Measurements from ENCODE around the gene RBM22.

The RBM22 gene

GRCh38 chr5:150671509-150672236 lies 29.2 kb downstream of the RBM22 start:
- Histone ChIP-seq H3K4me3 (ENCODE audit: low read length) (peak overlapping the region; percentile 77), H3K4me1 (ENCODE audit: insufficient read depth, low read length) (peaks cover 20% of the 10 kb centered on the region; the same call in 1 of the 2 replicates), H3K9ac (ENCODE audit: low read depth, low read length) (peak overlapping the region; percentile 93), H3K27me3 (ENCODE audit: insufficient read depth, low read length) (no peaks in the 10 kb centered on the region; the same call in 1 of the 2 replicates), H3K36me3 (ENCODE audit: insufficient read depth, low read depth, low read length) (peaks cover 11% of the 10 kb centered on the region; the same call in 1 of the 2 replicates), H3K27ac (ENCODE audit: low read length) (peak overlapping the region; percentile 79), H3K9me3 (ENCODE audit: insufficient read depth, low read depth, low read length) (no peaks in the 10 kb centered on the region)

- peak overlapping the region; percentile 93; the same call in 1 of the 2 replicates for H3K9ac ChIP-seq (ENCODE audit: low read depth, low read length)
- peaks cover 20% of the 10 kb centered on the region; the same call in 1 of the 2 replicates for H3K4me1 ChIP-seq (ENCODE audit: insufficient read depth, low read length)
- H3K27me3 ChIP-seq (ENCODE audit: insufficient read depth, low read length): no peaks in the 10 kb centered on the region; the same call in 1 of the 2 replicates
- H3K27ac ChIP-seq (ENCODE audit: low read length): no peak overlapping the region
- peak overlapping the region; percentile 77 for H3K4me3 ChIP-seq (ENCODE audit: low read length)
- H3K9me3 ChIP-seq (ENCODE audit: insufficient read depth, low read depth, low read length): no peaks in the 10 kb centered on the region
- H3K36me3 ChIP-seq (ENCODE audit: insufficient read depth, low read depth, low read length): peaks cover 9% of the 10 kb centered on the region; the same call in 1 of the 2 replicates
These were observed 29.9 kb downstream of the RBM22 start for GRCh38 chr5:150670948-150671310.

GRCh38 chr5:150670275-150670947 lies 30.5 kb downstream of the RBM22 start:
- Histone ChIP-seq H3K27ac (ENCODE audit: low read length) (no peak overlapping the region), H3K9me3 (ENCODE audit: insufficient read depth, low read depth, low read length) (no peaks in the 10 kb centered on the region), H3K27me3 (ENCODE audit: insufficient read depth, low read length) (no peaks in the 10 kb centered on the region; the same call in 1 of the 2 replicates), H3K4me3 (ENCODE audit: low read length) (peak overlapping the region; percentile 77; the same call in 1 of the 2 replicates), H3K36me3 (ENCODE audit: insufficient read depth, low read depth, low read length) (peaks cover 9% of the 10 kb centered on the region; the same call in 1 of the 2 replicates), H3K9ac (ENCODE audit: low read depth, low read length) (peak overlapping the region; percentile 93; the same call in 1 of the 2 replicates), H3K4me1 (ENCODE audit: insufficient read depth, low read length) (peaks cover 20% of the 10 kb centered on the region; the same call in 1 of the 2 replicates)

- H3K36me3 ChIP-seq (ENCODE audit: insufficient read depth, low read depth, low read length): peaks cover 9% of the 10 kb centered on the region; the same call in 1 of the 2 replicates
- H3K27ac ChIP-seq (ENCODE audit: low read length): no peak overlapping the region
- H3K4me3 ChIP-seq (ENCODE audit: low read length): no peak overlapping the region
- no peaks in the 10 kb centered on the region; the same call in 1 of the 2 replicates for H3K27me3 ChIP-seq (ENCODE audit: insufficient read depth, low read length)
- H3K9ac ChIP-seq (ENCODE audit: low read depth, low read length): no peak overlapping the region
- H3K4me1 ChIP-seq (ENCODE audit: insufficient read depth, low read length): peaks cover 3% of the 10 kb centered on the region; the same call in 1 of the 2 replicates
- H3K9me3 ChIP-seq (ENCODE audit: insufficient read depth, low read depth, low read length): no peaks in the 10 kb centered on the region
These were observed 35.8 kb downstream of the RBM22 start for GRCh38 chr5:150665044-150665443.

- Histone ChIP-seq H3K4me1 (ENCODE audit: insufficient read depth, low read length) (peaks cover 3% of the 10 kb centered on the region; the same call in 1 of the 2 replicates), H3K9ac (ENCODE audit: low read depth, low read length) (no peak overlapping the region), H3K27ac (ENCODE audit: low read length) (no peak overlapping the region), H3K27me3 (ENCODE audit: insufficient read depth, low read length) (no peaks in the 10 kb centered on the region; the same call in 1 of the 2 replicates), H3K9me3 (ENCODE audit: insufficient read depth, low read depth, low read length) (no peaks in the 10 kb centered on the region), H3K4me3 (ENCODE audit: low read length) (no peak overlapping the region), H3K36me3 (ENCODE audit: insufficient read depth, low read depth, low read length) (peaks cover 9% of the 10 kb centered on the region; the same call in 1 of the 2 replicates)
These were observed 36.9 kb downstream of the RBM22 start for GRCh38 chr5:150663936-150664335.

GRCh38 chr5:150662731-150663516 lies 37.9 kb downstream of the RBM22 start:
- H3K4me1 ChIP-seq (ENCODE audit: insufficient read depth, low read length): peaks cover 3% of the 10 kb centered on the region; the same call in 1 of the 2 replicates
- no peak overlapping the region for H3K27ac ChIP-seq (ENCODE audit: low read length)
- H3K36me3 ChIP-seq (ENCODE audit: insufficient read depth, low read depth, low read length): peaks cover 2% of the 10 kb centered on the region; the same call in 1 of the 2 replicates
- H3K9ac ChIP-seq (ENCODE audit: low read depth, low read length): no peak overlapping the region
- peaks cover 2% of the 10 kb centered on the region; the same call in 1 of the 2 replicates for H3K27me3 ChIP-seq (ENCODE audit: insufficient read depth, low read length)
- no peak overlapping the region for H3K4me3 ChIP-seq (ENCODE audit: low read length)
- no peaks in the 10 kb centered on the region for H3K9me3 ChIP-seq (ENCODE audit: insufficient read depth, low read depth, low read length)

- H3K27me3 ChIP-seq (ENCODE audit: insufficient read depth, low read length): peaks cover 11% of the 10 kb centered on the region
- no peaks in the 10 kb centered on the region for H3K36me3 ChIP-seq (ENCODE audit: insufficient read depth, low read depth, low read length)
- peaks cover 6% of the 10 kb centered on the region; the same call in 1 of the 2 replicates for H3K4me1 ChIP-seq (ENCODE audit: insufficient read depth, low read length)
- H3K9ac ChIP-seq (ENCODE audit: low read depth, low read length): no peak overlapping the region
- no peak overlapping the region for H3K4me3 ChIP-seq (ENCODE audit: low read length)
- no peaks in the 10 kb centered on the region for H3K9me3 ChIP-seq (ENCODE audit: insufficient read depth, low read depth, low read length)
- no peak overlapping the region for H3K27ac ChIP-seq (ENCODE audit: low read length)
These were observed 38.9 kb downstream of the RBM22 start for GRCh38 chr5:150661821-150662596.

- Histone ChIP-seq H3K27me3 (ENCODE audit: insufficient read depth, low read length) (peaks cover 12% of the 10 kb centered on the region), H3K4me1 (ENCODE audit: insufficient read depth, low read length) (peaks cover 7% of the 10 kb centered on the region; the same call in 1 of the 2 replicates), H3K36me3 (ENCODE audit: insufficient read depth, low read depth, low read length) (no peaks in the 10 kb centered on the region), H3K27ac (ENCODE audit: low read length) (no peak within 1 kb of the TSS), H3K9me3 (ENCODE audit: insufficient read depth, low read depth, low read length) (no peaks in the 10 kb centered on the region), H3K9ac (ENCODE audit: low read depth, low read length) (no peak within 1 kb of the TSS), H3K4me3 (ENCODE audit: low read length) (no peak within 1 kb of the TSS)
These were observed 39.8 kb downstream of the RBM22 start, which contains the start of gene MYOZ3 for GRCh38 chr5:150661086-150661485. Gene MYOZ3, plus strand, starts transcription at chr5:150661251. Its CDS starts 1,691 bp downstream, at chr5:150662942.

- H3K36me3 ChIP-seq (ENCODE audit: insufficient read depth, low read depth, low read length): no peaks in the 10 kb centered on the region
- no peak overlapping the region for H3K27ac ChIP-seq (ENCODE audit: low read length)
- H3K27me3 ChIP-seq (ENCODE audit: insufficient read depth, low read length): peaks cover 12% of the 10 kb centered on the region
- H3K4me1 ChIP-seq (ENCODE audit: insufficient read depth, low read length): peaks cover 7% of the 10 kb centered on the region; the same call in 1 of the 2 replicates
- no peak overlapping the region for H3K9ac ChIP-seq (ENCODE audit: low read depth, low read length)
- H3K4me3 ChIP-seq (ENCODE audit: low read length): no peak overlapping the region
- H3K9me3 ChIP-seq (ENCODE audit: insufficient read depth, low read depth, low read length): no peaks in the 10 kb centered on the region
These were observed 40.6 kb downstream of the RBM22 start for GRCh38 chr5:150660108-150660831.

GRCh38 chr5:150659360-150660107 lies 41.3 kb downstream of the RBM22 start:
- H3K9me3 ChIP-seq (ENCODE audit: insufficient read depth, low read depth, low read length): no peaks in the 10 kb centered on the region
- peaks cover 12% of the 10 kb centered on the region for H3K27me3 ChIP-seq (ENCODE audit: insufficient read depth, low read length)
- H3K4me1 ChIP-seq (ENCODE audit: insufficient read depth, low read length): peaks cover 7% of the 10 kb centered on the region; the same call in 1 of the 2 replicates
- H3K4me3 ChIP-seq (ENCODE audit: low read length): no peak overlapping the region
- no peaks in the 10 kb centered on the region for H3K36me3 ChIP-seq (ENCODE audit: insufficient read depth, low read depth, low read length)
- no peak overlapping the region for H3K9ac ChIP-seq (ENCODE audit: low read depth, low read length)
- no peak overlapping the region for H3K27ac ChIP-seq (ENCODE audit: low read length)

All from iPS-20b (cell line).